Pancreas (tissue), 10 donors: Measurements from ENCODE around the gene UBASH3A. TPM values are rescaled to one million over a fixed set of nuclear protein-coding genes. Genes with fewer than 3 reads are reported as not detected.

Source experiments
- ATAC-seq, 4 donors: fragments of 200-7000 bp; cut with Tn5 transposase; one replicate each; pipeline versions ENCODE4 v1.8.0 to v1.9.1; 2020; ENCODE audit warnings: mild to moderate bottlenecking in 4 of 4, moderate library complexity in 4 of 4
- DNase-seq, 6 donors: peaks; one replicate each; pipeline ENCODE4 v3.0.0-alpha.2; 2020
- FAIRE-seq: peaks from 2 replicates; lab custom pipeline; 2012; peaks lifted over from hg19 to GRCh38; lab: Jason Lieb, UNC
- H3K27ac ChIP-seq, 4 donors: fragments of 200-600 bp; sonication (generic); 1 replicate in 3 of 4; 2 replicates in 1 of 4; pipeline versions ENCODE4 v1.5.0 to v1.8.0; 2020
- H3K27me3 ChIP-seq, 4 donors: fragments of 200-600 bp; one replicate each; pipeline ENCODE4 v1.8.0; 2021
- H3K36me3 ChIP-seq, 3 donors: fragments of 200-600 bp; sonication (generic) in 1 of 3; one replicate each; pipeline versions ENCODE4 v1.5.0 to v1.8.0; 2020 to 2021
- H3K4me1 ChIP-seq, 3 donors: fragments of 200-600 bp; one replicate each; pipeline ENCODE4 v1.8.0; 2021
- H3K4me3 ChIP-seq, 4 donors: fragments of 200-600 bp; sonication (generic) in 2 of 4; one replicate each; pipeline versions ENCODE4 v1.5.0 to v1.8.0; 2020 to 2021
- H3K9me3 ChIP-seq, 4 donors: fragments of 200-600 bp; one replicate each; pipeline ENCODE4 v1.8.0; 2021
- WGBS, 2 donors: extraction: QIAGEN DNeasy Blood & Tissue Kit; methylation state at CpG; one replicate each; pipeline ENCODE4 v1.1.7; 2013; 5-methylcytosine and 5-hydroxymethylcytosine counted together
- intact Hi-C, 3 donors: fragments of 100-400 bp; cut with DNase I; formaldehyde crosslinking; loops; one replicate each; pipeline versions ENCODE4 v1.11.1 to v1.14.2; 2022
- polyA plus RNA-seq, 2 donors: library from polyadenylated mRNA; stranded (reverse); fragments of 200-250 nt; gene quantifications; one replicate each; pipeline ENCODE4 v1.2.3, GENCODE V29; 2013
- total RNA-seq, 6 donors: library from RNA; stranded (reverse); fragmentation: NEBNext Ultra II Directional in 4 of 6; extraction: Animal tissue kit (Norgen Biotek cat#: 25700) in 4 of 6; gene quantifications; one replicate each; pipeline versions ENCODE4 v1.2.1 to v1.2.4, GENCODE V29; 2021 to 2023
- TF ChIP-seq, protein P1 (sequence below), 4 donors: fragments of 200-600 bp; sonication (generic) in 3 of 4; IDR thresholded peaks; one replicate each; pipeline versions ENCODE4 v1.5.0 to v1.8.0; 2021; ENCODE audit warnings: antibody characterized with exemption in 4 of 4
- donor health status: healthy with polysubstance abuse.
- donor health status: DM: no; HTN: no; CAD: no; lungs with moderate emphysema.
- donor health status: DM: no; HTN: no; CAD: no.
- donor health status: control.
- donor health status: control.
- donor health status: Bipolar disorder and iron deficiency.
- donor health status: DM: yes; HTN: yes; CAD: no.
- donor health status: DM: no; HTN: no; CAD: no.
- donor health status: DM: no; HTN: no; CAD: no.
- donor health status: DM: yes; HTN: yes; CAD: no.

Gene UBASH3A
- total and polyA plus RNA-seq, 8 donors: 0.15 to 0.40 (median 0.32) TPM; not detected in 1

DNA sequence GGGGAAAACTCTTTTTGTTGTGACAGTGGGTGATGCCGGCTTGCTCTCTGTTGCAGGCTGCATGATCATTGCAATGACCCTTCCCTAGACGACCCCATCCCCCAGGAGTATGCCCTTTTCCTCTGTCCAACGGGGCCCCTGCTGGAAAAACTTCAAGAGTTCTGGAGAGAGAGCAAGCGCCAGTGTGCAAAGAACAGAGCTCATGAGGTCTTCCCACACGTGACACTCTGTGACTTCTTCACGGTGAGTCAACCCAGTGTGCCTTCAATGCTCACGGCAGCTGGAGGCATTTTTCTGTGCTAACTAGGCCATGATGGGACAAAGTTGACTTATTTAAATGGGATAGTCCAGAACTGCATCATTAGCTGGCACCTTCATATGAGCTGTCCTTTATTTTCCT, 5.7 kb downstream of the UBASH3A start:
- intact Hi-C loops: no loop called here
- TF ChIP-seq, protein P1, sequence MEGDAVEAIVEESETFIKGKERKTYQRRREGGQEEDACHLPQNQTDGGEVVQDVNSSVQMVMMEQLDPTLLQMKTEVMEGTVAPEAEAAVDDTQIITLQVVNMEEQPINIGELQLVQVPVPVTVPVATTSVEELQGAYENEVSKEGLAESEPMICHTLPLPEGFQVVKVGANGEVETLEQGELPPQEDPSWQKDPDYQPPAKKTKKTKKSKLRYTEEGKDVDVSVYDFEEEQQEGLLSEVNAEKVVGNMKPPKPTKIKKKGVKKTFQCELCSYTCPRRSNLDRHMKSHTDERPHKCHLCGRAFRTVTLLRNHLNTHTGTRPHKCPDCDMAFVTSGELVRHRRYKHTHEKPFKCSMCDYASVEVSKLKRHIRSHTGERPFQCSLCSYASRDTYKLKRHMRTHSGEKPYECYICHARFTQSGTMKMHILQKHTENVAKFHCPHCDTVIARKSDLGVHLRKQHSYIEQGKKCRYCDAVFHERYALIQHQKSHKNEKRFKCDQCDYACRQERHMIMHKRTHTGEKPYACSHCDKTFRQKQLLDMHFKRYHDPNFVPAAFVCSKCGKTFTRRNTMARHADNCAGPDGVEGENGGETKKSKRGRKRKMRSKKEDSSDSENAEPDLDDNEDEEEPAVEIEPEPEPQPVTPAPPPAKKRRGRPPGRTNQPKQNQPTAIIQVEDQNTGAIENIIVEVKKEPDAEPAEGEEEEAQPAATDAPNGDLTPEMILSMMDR (IDR thresholded peaks at IDR 0.05): no peak
- H3K36me3 ChIP-seq: no peaks in the 10 kb centered on the region
- no peak for ATAC-seq
- H3K4me3 ChIP-seq: no peak overlapping the region
- no peak for FAIRE-seq
- H3K27ac ChIP-seq: no peak overlapping the region
- no peaks in the 10 kb centered on the region for H3K4me1 ChIP-seq
- WGBS, 2 donors: 74 to 87% methylated on average over 7 of the region's 7 CpGs
- DNase-seq: no peak
- no peaks in the 10 kb centered on the region for H3K9me3 ChIP-seq
- H3K27me3 ChIP-seq: no peaks in the 10 kb centered on the region

DNA sequence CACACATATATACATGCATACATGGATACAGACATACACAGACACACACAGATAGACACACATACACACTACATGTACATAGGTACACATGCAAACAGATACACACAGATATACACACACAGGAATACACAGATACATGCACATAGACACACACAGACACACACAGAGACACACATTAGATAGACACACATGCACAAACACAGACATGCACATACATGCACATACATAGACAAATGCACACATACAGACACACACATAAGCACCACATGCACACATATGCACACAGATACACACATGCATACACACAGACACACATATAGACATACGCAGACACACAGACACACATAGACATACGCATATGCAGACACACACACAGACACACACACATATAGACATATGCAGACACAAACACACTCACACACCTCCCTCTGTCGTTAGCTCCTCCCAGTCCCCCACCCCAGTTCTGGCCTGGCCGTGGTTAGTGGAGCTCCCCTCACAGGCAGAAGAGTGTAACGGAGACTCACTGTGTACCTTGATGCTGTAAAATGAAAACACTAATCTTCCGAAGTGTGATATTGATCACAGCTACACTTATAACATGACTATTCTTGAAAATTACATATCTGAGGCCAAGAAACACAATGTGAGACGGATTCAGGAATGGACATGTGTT, 7.6 kb downstream of the UBASH3A start:
- H3K27me3 ChIP-seq: no peaks in the 10 kb centered on the region
- TF ChIP-seq, protein P1 (IDR thresholded peaks at IDR 0.05): no peak
- intact Hi-C loops: no loop called here
- ATAC-seq (no peak), FAIRE-seq (no peak), DNase-seq (no peak)
- no peaks in the 10 kb centered on the region for H3K4me1 ChIP-seq
- H3K27ac ChIP-seq: no peak overlapping the region
- 55 to 62% methylated on average over 7 of the region's 7 CpGs for WGBS, 2 donors
- no peak overlapping the region for H3K4me3 ChIP-seq
- no peaks in the 10 kb centered on the region for H3K36me3 ChIP-seq
- H3K9me3 ChIP-seq: no peaks in the 10 kb centered on the region

DNA sequence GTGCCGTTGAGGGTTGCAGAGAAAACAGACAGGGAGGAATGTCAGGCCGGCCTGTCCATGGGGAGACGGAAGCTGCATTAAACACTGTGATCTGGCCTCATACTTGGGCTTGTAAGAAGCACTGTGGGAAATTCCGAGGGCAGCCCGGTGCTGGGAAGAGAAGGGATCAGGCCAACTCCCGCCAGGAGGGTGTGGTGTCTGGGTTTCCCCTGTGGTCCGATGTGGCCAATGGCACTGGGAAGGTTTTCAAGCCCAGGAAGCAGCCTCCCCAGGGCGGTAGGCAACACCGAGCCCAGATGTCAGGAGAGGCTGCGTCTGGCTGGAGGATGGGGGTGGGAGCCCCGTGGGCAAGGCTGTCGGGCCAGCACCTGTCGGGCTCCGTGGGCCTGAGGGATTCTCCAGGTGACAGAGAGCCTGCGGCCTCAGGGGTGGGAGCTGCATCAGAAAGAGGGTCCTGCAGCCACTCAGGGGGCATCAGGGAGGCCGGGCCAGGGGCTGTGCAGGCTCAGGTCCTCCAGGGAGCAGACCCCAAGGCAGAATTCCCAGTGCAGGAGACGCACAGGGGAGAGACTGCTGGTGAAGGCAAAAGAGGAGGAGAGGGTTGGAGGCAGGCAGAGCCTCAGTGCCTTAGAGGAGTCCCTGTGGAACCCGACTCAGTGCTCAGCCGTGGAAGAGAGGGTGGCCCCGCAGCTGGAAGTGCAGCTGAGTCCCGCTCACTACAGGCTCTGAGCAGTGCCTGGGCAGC, 8.4 kb downstream of the UBASH3A start:
- no peak overlapping the region for H3K27ac ChIP-seq
- intact Hi-C loops: no loop called here
- no peaks in the 10 kb centered on the region for H3K9me3 ChIP-seq
- no peaks in the 10 kb centered on the region for H3K4me1 ChIP-seq
- TF ChIP-seq, protein P1 (IDR thresholded peaks at IDR 0.05): no peak
- H3K36me3 ChIP-seq: no peaks in the 10 kb centered on the region
- no peaks in the 10 kb centered on the region for H3K27me3 ChIP-seq
- ATAC-seq (peak in 2 of 4 donors; percentile 42 to 74), DNase-seq (no peak), FAIRE-seq (no peak)
- 65 to 75% methylated on average over 21 of the region's 21 CpGs for WGBS, 2 donors
- H3K4me3 ChIP-seq: no peak overlapping the region

DNA sequence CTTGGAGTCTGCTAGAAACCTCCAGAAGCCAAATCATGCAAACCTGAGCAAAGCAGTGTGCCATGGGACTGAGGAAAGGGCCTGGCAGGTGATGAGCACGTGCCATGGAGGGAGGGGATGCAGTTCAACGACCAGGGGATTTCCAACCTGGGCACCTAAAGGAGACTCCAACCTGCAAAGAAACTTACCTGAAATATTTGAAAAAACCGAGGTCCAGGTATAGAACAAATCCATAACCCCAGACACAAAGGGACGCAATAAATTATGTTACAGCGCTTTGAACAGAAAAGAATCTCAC, 8.9 kb downstream of the UBASH3A start:
- Histone ChIP-seq H3K27me3 (no peaks in the 10 kb centered on the region), H3K4me3 (no peak overlapping the region), H3K27ac (no peak overlapping the region), H3K9me3 (no peaks in the 10 kb centered on the region), H3K36me3 (no peaks in the 10 kb centered on the region), H3K4me1 (no peaks in the 10 kb centered on the region)
- FAIRE-seq (no peak), ATAC-seq (no peak), DNase-seq (no peak)
- 70 to 77% methylated on average over 5 of the region's 5 CpGs for WGBS, 2 donors
- intact Hi-C loops: no loop called here
- TF ChIP-seq, protein P1 (IDR thresholded peaks at IDR 0.05): no peak

DNA sequence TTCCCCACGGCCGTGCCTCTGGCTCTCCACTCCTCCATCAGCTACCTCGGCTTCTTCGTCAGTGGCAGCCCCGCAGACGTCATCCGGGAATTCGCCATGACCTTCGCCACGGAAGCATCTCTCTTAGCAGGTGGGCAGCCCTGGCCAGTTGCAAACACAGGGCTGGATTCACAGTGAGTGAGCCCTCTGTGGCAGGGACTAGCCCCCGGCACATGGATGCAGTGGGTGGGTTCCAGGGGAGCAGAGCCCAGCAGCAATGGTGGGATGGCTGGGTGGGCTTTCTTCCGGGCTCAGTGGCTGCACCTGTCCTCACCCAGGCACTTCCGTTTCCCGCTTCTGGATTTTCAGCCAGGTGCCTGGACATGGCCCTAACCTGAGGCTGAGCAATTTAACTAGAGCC, 9.4 kb downstream of the UBASH3A start:
- FAIRE-seq (no peak), DNase-seq (no peak), ATAC-seq (no peak)
- Histone ChIP-seq H3K4me1 (no peaks in the 10 kb centered on the region), H3K27ac (no peak overlapping the region), H3K27me3 (no peaks in the 10 kb centered on the region), H3K9me3 (no peaks in the 10 kb centered on the region), H3K36me3 (no peaks in the 10 kb centered on the region), H3K4me3 (no peak overlapping the region)
- TF ChIP-seq, protein P1 (IDR thresholded peaks at IDR 0.05): no peak
- intact Hi-C loops: no loop called here
- WGBS, 2 donors: 77 to 86% methylated on average over 14 of the region's 14 CpGs
